DMS114 treated with DMSO at 0.1 percent for 48 hours (cell line): ENCODE data around the gene QPCTL.
"Not testable (repeated sequence)": the region's sequence is repeated elsewhere in the genome, so short reads cannot be mapped to it uniquely, and the experiment has no call there.

Experiments
- DNase-seq: peaks from one replicate; lab custom pipeline; 2025; ENCODE audit not compliant: unreplicated experiment; lab: John Stamatoyannopoulos, UW

QPCTL gene

GRCh38 chr19:45716359-45717130 lies 24.1 kb downstream of the QPCTL start:
- no peak for DNase-seq

DNA sequence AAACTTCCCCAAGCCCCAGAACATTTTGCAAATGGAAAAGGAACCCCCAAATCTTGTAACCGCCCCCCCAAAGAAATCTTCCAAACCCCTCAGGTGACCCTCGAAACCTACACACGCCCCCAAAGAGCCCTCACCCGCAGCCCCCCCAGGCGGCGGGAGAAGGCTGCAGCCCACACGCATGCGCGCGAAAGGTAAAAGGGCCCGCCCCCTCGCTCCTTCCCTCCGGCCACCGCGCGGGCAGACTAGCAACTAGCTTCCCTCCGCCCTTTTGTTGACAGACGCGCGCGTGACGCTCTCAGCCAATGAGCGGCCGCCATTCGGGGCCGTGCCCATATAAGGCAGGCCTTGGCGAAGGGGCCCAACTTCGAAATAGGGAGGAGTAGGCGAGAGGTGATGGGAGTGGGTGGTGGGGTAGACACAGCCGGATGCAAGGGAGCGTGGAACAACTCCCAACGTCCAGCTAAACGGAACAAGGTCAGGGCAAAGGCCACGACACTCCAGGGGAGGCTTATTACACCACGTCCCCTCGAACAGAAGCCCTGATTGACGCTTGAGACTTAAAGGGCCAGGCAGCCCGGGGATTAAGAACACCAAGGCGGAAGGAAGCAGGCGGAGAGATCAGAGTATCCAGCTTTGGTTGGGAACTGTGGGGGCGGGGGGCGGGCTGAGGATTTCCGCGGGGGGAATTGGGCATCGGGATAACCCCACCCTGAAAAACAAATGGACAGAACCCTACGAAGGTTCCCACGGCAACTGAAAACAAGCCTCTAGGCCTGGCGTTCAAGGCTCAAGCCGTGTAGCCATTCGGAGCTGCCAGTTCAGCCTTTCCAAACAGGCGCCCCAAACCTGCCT lies 24.9 kb downstream of the QPCTL start:
- peak; percentile 92 for DNase-seq

DNA sequence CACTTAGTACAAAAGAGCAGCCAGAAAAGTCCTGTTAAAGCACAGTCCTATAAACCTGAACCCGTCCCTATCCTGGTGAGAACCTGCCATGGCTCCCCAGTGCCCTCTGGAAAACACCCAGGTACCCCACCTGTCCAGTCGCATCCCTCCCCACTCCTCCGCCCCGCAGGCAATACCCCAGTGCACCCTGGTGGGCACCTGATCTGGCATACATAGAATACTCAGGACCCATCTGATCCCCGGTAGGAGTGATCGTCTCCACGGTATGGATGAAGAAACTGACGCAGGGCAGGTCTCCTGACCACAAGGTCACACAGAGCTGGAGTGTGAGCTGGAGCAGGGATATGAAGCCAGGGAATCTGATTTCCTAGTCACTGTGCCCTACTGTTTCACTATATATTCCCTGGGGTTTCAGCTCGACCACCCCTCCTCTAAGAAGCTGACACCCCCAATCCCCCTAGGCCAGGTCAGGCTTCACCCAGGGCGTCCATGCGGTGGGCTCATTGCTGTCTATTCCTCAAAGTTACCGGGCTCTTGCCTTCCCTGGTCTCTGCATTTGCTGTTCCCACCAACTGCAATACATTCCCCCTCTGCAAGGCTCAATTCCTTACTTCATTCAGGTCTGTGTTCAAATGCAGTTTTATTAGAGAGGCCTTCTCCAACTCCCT lies 25.7 kb downstream of the QPCTL start:
- DNase-seq, result no peak

DNA sequence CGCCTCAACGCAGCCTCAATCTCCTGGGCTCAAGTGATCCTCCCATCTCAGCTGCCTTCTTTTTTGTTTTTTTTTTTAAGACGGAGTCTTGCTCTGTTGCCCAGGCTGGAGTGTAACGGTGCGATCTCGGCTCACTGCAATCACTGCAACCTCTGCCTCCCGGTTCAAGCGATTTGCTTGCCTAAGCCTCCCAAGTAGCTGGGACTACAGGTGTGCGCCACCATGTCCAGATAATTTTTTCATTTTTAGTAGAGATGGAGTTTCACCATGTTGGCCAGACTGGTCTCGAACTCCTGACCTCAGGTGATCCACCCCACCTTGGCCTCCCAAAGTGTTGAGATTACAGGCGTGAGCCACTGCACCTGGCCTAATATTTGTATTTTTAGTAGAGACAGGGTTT lies 27.6 kb downstream of the QPCTL start:
- DNase-seq, result not testable (repeated sequence)

DNA sequence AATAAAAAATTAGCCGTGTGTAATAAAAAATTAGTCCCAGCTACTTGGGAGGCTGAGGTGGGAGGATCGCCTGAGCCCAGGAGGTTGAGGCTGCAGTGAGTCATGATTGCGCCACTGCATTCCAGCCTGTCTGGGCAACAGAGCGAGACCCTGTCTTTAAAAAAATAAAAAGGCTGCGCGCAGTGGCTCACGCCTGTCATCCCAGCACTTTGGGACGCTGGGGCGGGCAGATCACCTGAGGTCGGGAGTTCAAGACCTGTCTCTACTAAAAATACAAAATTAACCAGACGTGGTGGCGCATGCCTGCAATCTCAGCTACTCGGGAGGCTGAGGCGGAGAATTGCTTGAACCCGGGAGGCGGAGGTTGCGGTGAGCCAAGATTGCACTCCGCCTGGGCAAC lies 36.2 kb downstream of the QPCTL start:
- DNase-seq, result not testable (repeated sequence)

GRCh38 chr19:45729800-45730290 lies 37.4 kb downstream of the QPCTL start:
- DNase-seq, result no peak

- peak; percentile 91 for DNase-seq
These were observed 38.2 kb downstream of the QPCTL start, which contains the start of gene FBXO46 for GRCh38 chr19:45730368-45731288. Gene FBXO46, minus strand, starts transcription at chr19:45730896. Its CDS starts 17,401 bp downstream, at chr19:45713495.

DNA sequence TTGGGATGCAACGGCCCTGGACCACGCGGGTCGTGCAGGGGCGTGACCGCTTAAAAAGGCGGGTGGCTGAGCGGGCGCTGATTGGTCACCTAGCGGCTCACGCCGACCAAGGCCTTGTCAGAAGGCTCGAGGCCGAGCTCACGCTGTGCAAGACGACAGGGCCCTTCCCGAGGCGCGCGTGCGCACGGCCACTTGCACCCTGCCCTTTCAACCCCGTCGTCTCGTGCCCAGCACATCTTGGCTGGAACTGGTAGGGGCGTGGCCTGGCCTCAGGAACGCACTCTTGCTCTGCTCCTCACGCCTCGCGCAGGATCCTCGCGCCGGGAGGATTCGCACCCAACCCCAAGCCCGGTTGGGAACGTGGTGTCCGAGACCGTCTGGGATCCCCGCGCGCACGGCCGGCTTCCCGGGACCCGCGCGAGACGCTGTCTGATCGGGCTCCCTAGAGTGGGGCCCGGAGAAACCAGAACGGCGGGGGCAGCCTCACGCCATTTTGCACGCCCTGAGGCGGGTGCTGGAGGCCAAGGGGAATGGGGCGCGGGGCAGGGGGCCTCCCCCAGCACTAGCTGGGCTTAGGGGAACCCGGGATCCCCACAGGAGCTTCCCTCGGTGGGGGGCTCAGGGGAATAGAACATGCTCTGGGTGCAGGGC lies 40.8 kb downstream of the QPCTL start, which contains the start of gene MEIOSIN:
Gene MEIOSIN, plus strand, starts transcription at position 280 of the 651 bp plus-strand sequence. CDS start 1,938 bp downstream, outside the sequence.
- DNase-seq, result no peak

GRCh38 chr19:45739498-45740439 lies 47.3 kb downstream of the QPCTL start:
- DNase-seq, result no peak

DNA sequence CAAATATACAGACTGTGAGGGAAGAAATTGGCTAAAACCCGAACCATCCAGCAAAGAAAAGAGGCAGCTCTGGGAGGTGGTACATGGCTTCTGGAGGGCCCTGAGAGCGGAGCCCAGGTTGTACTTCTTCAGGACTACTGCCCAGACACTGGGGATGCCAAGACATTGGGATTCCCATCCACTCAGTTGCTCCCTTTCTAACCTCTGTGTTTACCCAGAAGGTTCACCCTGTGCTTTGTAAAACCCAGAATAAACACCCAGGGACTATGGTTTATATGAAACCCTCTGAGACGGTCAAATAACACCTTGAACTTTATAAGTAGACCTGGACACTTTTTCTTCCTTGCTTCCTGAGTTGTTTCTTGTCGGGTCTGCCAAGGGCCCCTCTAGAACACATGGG lies 50.5 kb downstream of the QPCTL start:
- DNase-seq, result no peak

DNA sequence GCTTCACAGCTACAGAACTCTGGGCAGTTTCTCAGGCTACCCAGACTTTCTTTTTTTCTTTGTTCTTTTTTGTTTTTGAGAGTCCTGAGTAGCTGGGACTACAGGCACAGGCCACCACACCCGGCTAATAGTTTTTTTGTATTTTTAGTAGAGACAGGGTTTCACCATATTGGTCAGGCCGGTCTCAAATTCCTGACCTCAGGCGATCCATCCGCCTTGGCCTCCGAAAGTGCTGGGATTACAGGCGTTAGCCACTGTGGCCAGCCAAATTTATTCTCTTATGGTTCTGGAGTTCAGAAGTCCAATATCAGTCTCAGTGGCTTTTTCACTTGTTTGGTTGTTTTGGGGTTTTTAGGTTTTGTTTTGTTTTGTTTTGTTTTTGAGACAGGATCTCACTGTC lies 53.1 kb downstream of the QPCTL start:
- no peak for DNase-seq

DNA sequence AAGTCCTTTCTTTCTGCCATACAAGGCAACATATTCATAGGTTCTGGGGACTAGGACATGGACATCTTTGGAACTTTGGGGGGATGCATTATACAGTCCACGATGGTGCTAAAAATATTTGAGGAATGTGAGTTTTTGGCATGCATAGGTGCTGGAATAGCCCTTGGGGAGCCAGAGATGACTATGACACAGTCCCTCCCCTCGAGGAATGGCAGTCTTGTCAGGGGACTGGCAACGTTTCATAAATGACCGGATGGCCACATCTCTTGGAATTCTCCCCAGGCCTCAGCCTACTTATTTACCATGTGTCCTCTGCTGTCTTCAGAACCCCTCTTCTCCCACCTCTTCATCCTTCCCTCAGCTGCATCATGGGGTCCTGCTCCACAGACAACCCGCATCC lies 54.4 kb downstream of the QPCTL start:
- DNase-seq, result no peak

DNA sequence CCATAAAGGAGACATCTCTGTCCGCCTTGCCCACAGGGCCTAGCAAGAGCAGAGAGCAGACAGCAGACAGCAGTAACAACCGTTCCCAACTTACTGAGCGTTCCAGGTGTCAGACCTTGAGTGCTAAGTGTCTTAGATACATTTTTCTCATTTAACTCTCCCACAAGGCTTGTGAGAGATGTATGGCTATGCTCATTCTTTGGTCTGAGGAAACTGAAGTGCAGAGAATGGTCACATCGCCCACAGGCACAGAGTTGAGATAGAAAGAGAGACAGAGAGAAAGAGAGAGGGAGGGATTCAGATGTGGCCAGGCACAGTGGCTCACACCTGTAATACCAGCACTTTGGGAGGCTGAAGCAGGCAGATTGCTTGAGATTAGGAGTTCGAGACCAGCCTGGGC lies 55.0 kb downstream of the QPCTL start:
- DNase-seq, result no peak

- DNase-seq, result not testable (repeated sequence)
These were observed 59.0 kb downstream of the QPCTL start for GRCh38 chr19:45751483-45751882.

DNA sequence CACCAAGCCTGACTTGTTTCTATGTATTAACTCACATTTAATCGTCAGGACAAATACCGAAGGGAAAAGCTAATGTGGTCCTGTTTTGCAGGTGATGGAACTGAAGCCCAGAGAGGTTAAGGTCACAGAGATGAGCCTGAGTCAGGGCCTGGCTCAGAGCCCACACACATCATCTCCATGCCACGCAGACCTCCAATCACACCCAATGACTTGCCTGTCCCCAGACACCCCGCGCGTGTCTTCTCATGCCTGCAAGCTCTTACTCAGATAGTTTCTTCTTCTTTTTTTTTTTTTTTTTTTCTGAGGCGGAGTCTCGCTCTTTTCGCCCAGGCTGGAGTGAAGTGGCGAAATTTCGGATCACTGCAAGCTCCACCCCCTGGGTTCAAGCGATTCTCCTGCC lies 60.2 kb downstream of the QPCTL start:
- no peak for DNase-seq

DNA sequence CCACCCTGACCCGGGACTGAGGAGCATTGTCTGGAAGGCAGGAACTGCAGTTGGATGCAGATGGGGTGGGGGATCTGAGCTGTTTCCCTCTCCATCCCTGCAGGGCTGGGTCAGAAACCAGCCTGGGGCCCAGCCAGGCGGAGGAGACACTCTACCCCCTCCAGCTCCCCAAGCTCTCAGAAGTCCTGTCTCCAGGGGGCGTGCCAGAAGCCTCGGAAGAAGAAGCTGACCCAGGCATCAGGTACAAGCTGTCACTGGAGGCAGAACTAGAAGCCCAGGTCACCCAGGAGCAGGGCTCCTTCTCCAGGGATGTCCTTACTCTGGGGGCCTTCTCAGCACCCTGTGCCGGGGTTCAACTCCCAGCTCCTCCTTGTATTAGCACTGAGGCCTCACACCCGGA lies 61.1 kb downstream of the QPCTL start:
- DNase-seq, result no peak
